Endothelial cell of umbilical vein (primary cell): Measurements from ENCODE around the gene ACTN3. TPM values are rescaled to one million over a fixed set of nuclear protein-coding genes. Genes with fewer than 3 reads are reported as not detected.

Source experiments
- BruUV-seq: library from RNA; stranded (reverse); fragments of 400-500 nt; replicated peaks from 2 replicates; lab custom pipeline; 2021; lab: Mats Ljungman, UMichigan
- CTCF ChIA-PET: fragments of 300-600, 350-600 bp; sonication (Branson Sonifier 250); formaldehyde crosslinking; loops from one replicate; lab custom pipeline; 2021; ENCODE audit warnings: antibody characterized with exemption, inconsistent platforms; lab: Charles Lee
- POLR2A ChIA-PET: fragments of 300-600, 350-600 bp; sonication (Branson Sonifier 250); formaldehyde crosslinking; loops from one replicate; lab custom pipeline; 2021; ENCODE audit warnings: antibody characterized with exemption, inconsistent platforms; lab: Charles Lee
- DNase-seq: peaks from one replicate; pipeline ENCODE4 v3.0.0-alpha.2; 2011; ENCODE audit warnings: low read depth, low spot score
- FAIRE-seq: peaks from 2 replicates; lab custom pipeline; 2011; peaks lifted over from hg19 to GRCh38; lab: Jason Lieb, UNC
- H2AFZ ChIP-seq: 2 replicates; pipeline ENCODE4 v1.6.0; 2012; ENCODE audit warnings: low read depth, low read length, control low read depth, inconsistent platforms
- H3K27ac ChIP-seq: 2 replicates; pipeline ENCODE4 v1.5.1; 2011; ENCODE audit warnings: low read depth, mild to moderate bottlenecking, control low read depth, low read length, moderate library complexity; ENCODE audit not compliant: insufficient read depth
- H3K27me3 ChIP-seq, 2 experiments: 2 replicates each; pipeline versions ENCODE4 v1.6.0 to v1.6.1; 2011; ENCODE audit warnings: low read length in 2 of 2, mixed read lengths in 1 of 2; ENCODE audit not compliant: control insufficient read depth in 2 of 2, insufficient read depth in 2 of 2
- H3K36me3 ChIP-seq, 2 experiments: 2 replicates in 1 of 2; 3 replicates in 1 of 2; pipeline ENCODE4 v1.5.1; 2011; ENCODE audit warnings: low read length in 2 of 2, mild to moderate bottlenecking in 1 of 2, moderate library complexity in 1 of 2; ENCODE audit not compliant: control insufficient read depth in 2 of 2, insufficient read depth in 2 of 2; ENCODE audit errors: extremely low read depth in 1 of 2
- H3K4me1 ChIP-seq: 3 replicates; pipeline ENCODE4 v1.5.1; 2011; ENCODE audit warnings: mild to moderate bottlenecking, low read length; ENCODE audit not compliant: control insufficient read depth, insufficient read depth; ENCODE audit errors: extremely low read depth
- H3K4me2 ChIP-seq: 2 replicates; pipeline ENCODE4 v1.6.1; 2011; ENCODE audit warnings: low read length, control low read depth, mixed read lengths; ENCODE audit not compliant: insufficient read depth
- H3K4me3 ChIP-seq, 3 experiments: fragments of 200-600 bp in 1 of 3; sonication (generic), shearing (Covaris generic) in 1 of 3; replicated peaks in 1 of 3; 2 replicates each; pipeline ENCODE4 v1.5.1; 2011 to 2016; ENCODE audit warnings: control low read depth in 3 of 3, low read length in 3 of 3, mild to moderate bottlenecking in 2 of 3, inconsistent platforms in 1 of 3, low read depth in 1 of 3, moderate library complexity in 1 of 3; ENCODE audit not compliant: insufficient read depth in 1 of 3
- H3K79me2 ChIP-seq: 2 replicates; pipeline ENCODE4 v1.6.0; 2012; ENCODE audit warnings: low read length, inconsistent platforms; ENCODE audit not compliant: control insufficient read depth, insufficient read depth
- H3K9ac ChIP-seq: replicated peaks from 2 replicates; pipeline ENCODE3; 2011; ENCODE audit warnings: low read length, control low read depth; ENCODE audit not compliant: insufficient read depth; ENCODE audit errors: extremely low read depth
- H3K9me1 ChIP-seq: replicated peaks from 3 replicates; pipeline ENCODE4 v1.6.0; 2011; ENCODE audit warnings: mild to moderate bottlenecking, low read length; ENCODE audit not compliant: control insufficient read depth, insufficient read depth; ENCODE audit errors: extremely low read depth
- H3K9me3 ChIP-seq: replicated peaks from 2 replicates; pipeline ENCODE4 v1.5.1; 2012; ENCODE audit warnings: low read length, inconsistent platforms; ENCODE audit not compliant: control insufficient read depth, insufficient read depth
- H4K20me1 ChIP-seq: replicated peaks from 2 replicates; pipeline ENCODE3; 2011; ENCODE audit warnings: mild to moderate bottlenecking, low read length; ENCODE audit not compliant: control insufficient read depth, insufficient read depth; ENCODE audit errors: extremely low read depth
- EZH2 ChIP-seq: IDR thresholded peaks from 2 replicates; pipeline ENCODE4 v1.6.1; 2012; ENCODE audit warnings: borderline replicate concordance, low read depth, mild to moderate bottlenecking, moderate library complexity, low read length, inconsistent platforms; ENCODE audit not compliant: severe bottlenecking
- FOS ChIP-seq: IDR thresholded peaks from 2 replicates; pipeline ENCODE4 v1.6.1; 2011; ENCODE audit warnings: mild to moderate bottlenecking, low read length, moderate library complexity, borderline replicate concordance; ENCODE audit not compliant: insufficient read depth
- GATA2 ChIP-seq: IDR thresholded peaks from 2 replicates; pipeline ENCODE4 v1.7.0; 2011; ENCODE audit warnings: low read depth, mild to moderate bottlenecking, moderate library complexity, mixed read lengths, low read length; ENCODE audit not compliant: insufficient read length, insufficient read depth
- JUN ChIP-seq: IDR thresholded peaks from 2 replicates; pipeline ENCODE4 v1.6.1; 2011; ENCODE audit warnings: borderline replicate concordance, low read depth; ENCODE audit not compliant: insufficient read length, insufficient read depth
- MAX ChIP-seq: IDR thresholded peaks from 2 replicates; pipeline ENCODE4 v1.6.1; 2011; ENCODE audit not compliant: insufficient read depth, insufficient read length
- MYC ChIP-seq: IDR thresholded peaks from one replicate; pipeline ENCODE4 v1.6.1; 2011; ENCODE audit warnings: mild to moderate bottlenecking, low read depth, low read length
- POLR2A ChIP-seq: IDR thresholded peaks from 2 replicates; pipeline ENCODE4 v1.6.1; 2012; ENCODE audit warnings: low read depth, mild to moderate bottlenecking, control low read depth, low read length
- POLR2AphosphoS5 ChIP-seq: IDR thresholded peaks from 2 replicates; pipeline ENCODE4 v1.6.1; 2012; ENCODE audit warnings: low read depth, mild to moderate bottlenecking, control low read depth, low read length, moderate library complexity; ENCODE audit not compliant: insufficient read depth
- dilution Hi-C: fragments of 300-500 bp; cut with MboI; formaldehyde crosslinking; loops from one replicate; pipeline ENCODE4 v1.15.0; 2019; ENCODE audit warnings: low sequenced_read_pairs; ENCODE audit not compliant: extremely low pct_ligation_motif_present
- intact Hi-C: fragments of 100-400 bp; cut with micrococcal nuclease; formaldehyde crosslinking; loops from one replicate; pipeline ENCODE4 v1.10.0; 2022
- polyA plus RNA-seq, 4 experiments: library from polyadenylated mRNA; depleted of rRNA in 3 of 4; stranded (reverse) in 3 of 4; unstranded in 1 of 4; fragments of >200 nt; gene quantifications; 2 replicates each; pipeline versions ENCODE4 v1.2.1 to v1.2.3, GENCODE V29; 2011 to 2012; ENCODE audit warnings: missing spikeins in 1 of 4
- total RNA-seq: library from RNA; stranded (reverse); gene quantifications from 2 replicates; pipeline ENCODE4 v1.2.3, GENCODE V29; 2021
- TF ChIP-seq, protein P1 (sequence below), 2 donors: IDR thresholded peaks; 1 replicate in 1 of 2; 2 replicates in 1 of 2; pipeline ENCODE4 v1.5.1; 2011; ENCODE audit warnings: low read length in 2 of 2, mild to moderate bottlenecking in 2 of 2, moderate library complexity in 2 of 2, control low read depth in 1 of 2, inconsistent platforms in 1 of 2, low read depth in 1 of 2; ENCODE audit not compliant: insufficient read depth in 1 of 2; ENCODE audit errors: extremely low read depth in 1 of 2

The ACTN3 gene
- total and polyA plus RNA-seq, 2 donors (not counting 3 experiments of a cell fraction or from before 2014, with no cell fraction given) = 0.17 to 0.18 TPM

DNA sequence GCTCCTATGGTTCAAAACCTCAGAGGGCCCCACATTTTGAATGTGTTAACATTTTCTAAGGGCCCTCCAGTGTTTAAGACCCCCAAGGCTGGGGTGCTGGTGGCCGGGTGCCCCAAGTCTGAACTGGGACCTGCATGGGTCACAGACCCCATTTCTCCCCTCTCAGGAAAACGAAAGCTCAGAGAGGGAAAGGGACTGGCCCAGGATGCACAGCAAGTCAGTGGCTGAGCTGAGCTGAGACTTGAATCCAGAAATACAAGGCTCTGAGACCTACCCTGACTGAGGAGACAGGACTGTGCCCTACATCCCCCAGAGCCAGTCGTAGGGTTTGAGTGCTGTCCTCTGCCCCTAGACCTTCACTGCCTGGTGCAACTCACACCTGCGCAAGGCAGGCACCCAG, 4.2 kb downstream of the ACTN3 start:
- no peak overlapping the region for H3K4me3 ChIP-seq
- H3K9ac ChIP-seq = no peak overlapping the region
- no peaks in the 10 kb centered on the region for H3K79me2 ChIP-seq
- no peaks in the 10 kb centered on the region for H4K20me1 ChIP-seq
- H3K9me1 ChIP-seq = no peaks in the 10 kb centered on the region
- intact Hi-C loops = no loop called here
- POLR2A ChIA-PET = no interaction called here
- CTCF ChIA-PET = interaction anchor here (0.5 kb wide), 1 partner anchor 18 kb away, joined by 3 read pairs; no protein-coding TSS in a partner anchor
- BruUV-seq = no TSS peak
- no peak for DNase-seq
- no peaks in the 10 kb centered on the region for H3K27me3 ChIP-seq
- H3K4me1 ChIP-seq = peaks cover 5% of the 10 kb centered on the region
- H3K9me3 ChIP-seq = no peaks in the 10 kb centered on the region
- H3K4me2 ChIP-seq = no peak overlapping the region
- TF ChIP-seq, protein P1, sequence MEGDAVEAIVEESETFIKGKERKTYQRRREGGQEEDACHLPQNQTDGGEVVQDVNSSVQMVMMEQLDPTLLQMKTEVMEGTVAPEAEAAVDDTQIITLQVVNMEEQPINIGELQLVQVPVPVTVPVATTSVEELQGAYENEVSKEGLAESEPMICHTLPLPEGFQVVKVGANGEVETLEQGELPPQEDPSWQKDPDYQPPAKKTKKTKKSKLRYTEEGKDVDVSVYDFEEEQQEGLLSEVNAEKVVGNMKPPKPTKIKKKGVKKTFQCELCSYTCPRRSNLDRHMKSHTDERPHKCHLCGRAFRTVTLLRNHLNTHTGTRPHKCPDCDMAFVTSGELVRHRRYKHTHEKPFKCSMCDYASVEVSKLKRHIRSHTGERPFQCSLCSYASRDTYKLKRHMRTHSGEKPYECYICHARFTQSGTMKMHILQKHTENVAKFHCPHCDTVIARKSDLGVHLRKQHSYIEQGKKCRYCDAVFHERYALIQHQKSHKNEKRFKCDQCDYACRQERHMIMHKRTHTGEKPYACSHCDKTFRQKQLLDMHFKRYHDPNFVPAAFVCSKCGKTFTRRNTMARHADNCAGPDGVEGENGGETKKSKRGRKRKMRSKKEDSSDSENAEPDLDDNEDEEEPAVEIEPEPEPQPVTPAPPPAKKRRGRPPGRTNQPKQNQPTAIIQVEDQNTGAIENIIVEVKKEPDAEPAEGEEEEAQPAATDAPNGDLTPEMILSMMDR (IDR thresholded peaks at IDR 0.05; ENCODE audit: extremely low read depth in 1 of 2, insufficient read depth in 1 of 2, low read depth in 1 of 2, low read length in 2 of 2) = no peak
- TF ChIP-seq POLR2A = no peak
- TF ChIP-seq GATA2 = no peak
- no peak for TF ChIP-seq POLR2AphosphoS5
- TF ChIP-seq MYC = no peak
- no peak for TF ChIP-seq MAX
- TF ChIP-seq FOS = no peak
- no peak for TF ChIP-seq JUN
- TF ChIP-seq EZH2 = no peak
- no peaks in the 10 kb centered on the region for H3K36me3 ChIP-seq
- no peak overlapping the region for H2AFZ ChIP-seq
- no peak overlapping the region for H3K27ac ChIP-seq
- FAIRE-seq = no peak
- dilution Hi-C loops = no loop called here
